A549 (cell line): ENCODE results near the gene TRIM26. TPM values are rescaled to one million over a fixed set of nuclear protein-coding genes. Genes with fewer than 3 reads are reported as not detected.

ENCODE experiments used
- ATAC-seq, 2 experiments: fragments of 200-7000 bp in 1 of 2; fragments of >200 bp in 1 of 2; cut with Nextera tagmentation in 1 of 2; cut with Tn5 transposase in 1 of 2; 3 replicates each; pipeline versions ENCODE4 v1.8.0 to v1.9.1; 2018 to 2020; ENCODE audit warnings: mild to moderate bottlenecking in 1 of 2, moderate library complexity in 1 of 2
- CTCF ChIA-PET: fragments of 300-600 bp; sonication (Branson Sonifier 250); formaldehyde crosslinking; extraction: SDS; loops from one replicate; lab custom pipeline; 2021; ENCODE audit warnings: antibody characterized with exemption, inconsistent platforms; lab: Yijun Ruan, JAX
- POLR2A ChIA-PET: fragments of 350-600 bp; formaldehyde crosslinking; extraction: SDS; loops from one replicate; lab custom pipeline; 2021; ENCODE audit warnings: antibody characterized with exemption, inconsistent platforms; lab: Yijun Ruan, JAX
- DNase-seq, 2 experiments: peaks; one replicate each; pipeline versions ENCODE4 v3.0.0 to v3.0.0-alpha.2; 2011 to 2016; ENCODE audit warnings: low read depth in 1 of 2, low spot score in 1 of 2
- FAIRE-seq: peaks from 2 replicates; lab custom pipeline; 2011; peaks lifted over from hg19 to GRCh38; lab: Jason Lieb, UNC
- H3K27ac ChIP-seq, 2 experiments: fragments of >200 bp; sonication (Bioruptor Twin); formaldehyde crosslinking; 3 replicates each; pipeline ENCODE4 v1.5.1; 2016 to 2017
- H3K4me1 ChIP-seq: fragments of >200 bp; sonication (Bioruptor Twin); formaldehyde crosslinking; 3 replicates; pipeline ENCODE4 v1.6.1; 2016
- H3K4me2 ChIP-seq: fragments of >200 bp; sonication (Bioruptor Twin); formaldehyde crosslinking; 3 replicates; pipeline ENCODE4 v1.6.1; 2016
- H3K4me3 ChIP-seq: fragments of >200 bp; sonication (Bioruptor Twin); formaldehyde crosslinking; 3 replicates; pipeline ENCODE4 v1.5.1; 2016
- H3K9me3 ChIP-seq: fragments of >200 bp; sonication (Bioruptor Twin); formaldehyde crosslinking; 3 replicates; pipeline ENCODE4 v1.6.1; 2016
- JUNB ChIP-seq: fragments of >200 bp; sonication (Bioruptor Twin); formaldehyde crosslinking; IDR thresholded peaks from 2 replicates; pipeline ENCODE4 v1.6.1; 2016
- NFE2L2 ChIP-seq: fragments of 150-350 bp; conservative IDR thresholded peaks from 2 replicates; pipeline ENCODE4 v1.6.1; 2014; ENCODE audit warnings: low read length
- WGBS: methylation state at CpG from one replicate; pipeline ENCODE4 v1.1.6; 2017; ENCODE audit errors: missing lambda C conversion rate; 5-methylcytosine and 5-hydroxymethylcytosine counted together
- polyA plus RNA-seq, 4 experiments: library from polyadenylated mRNA; depleted of rRNA in 3 of 4; stranded (reverse); fragments of >200 nt; fragmentation: RNase III in 1 of 4; extraction: RNeasy Plus Mini Kit Qiagen cat#74134 plus additional on column Dnase treatment in 1 of 4; gene quantifications; 2 replicates in 3 of 4; 3 replicates in 1 of 4; pipeline ENCODE4 v1.2.3, GENCODE V29; 2011 to 2017
- TF ChIP-seq, protein P1 (sequence below): fragments of 250-450 bp; sonication (Bioruptor Pico); IDR thresholded peaks from 2 replicates; pipeline ENCODE4 v1.5.0; 2021; ENCODE audit warnings: mild to moderate bottlenecking, moderate library complexity, borderline replicate concordance

The TRIM26 gene
- polyA plus RNA-seq, 2 of the 4 experiments (the other 2 are of a cell fraction) = 30.4 TPM

DNA sequence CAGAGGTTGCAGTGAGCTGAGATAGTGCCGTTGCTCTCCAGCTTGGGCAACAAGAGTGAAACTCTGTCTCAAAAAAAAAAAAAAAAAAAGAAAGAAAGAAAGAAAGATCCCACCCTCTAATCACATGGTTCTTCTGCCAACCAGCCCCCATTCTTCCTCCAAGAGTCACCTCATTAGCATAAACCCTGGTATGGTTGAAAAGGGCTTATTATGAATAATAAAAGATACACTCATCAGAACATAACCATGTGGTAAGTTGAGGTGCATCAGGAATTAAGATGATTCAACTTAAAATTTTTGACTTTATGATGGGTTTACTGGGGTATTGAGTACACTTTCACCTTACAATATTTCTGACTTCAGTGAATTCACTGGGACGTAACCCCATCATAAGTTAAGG is 78.1 kb downstream of the TRIM26 start:
- CTCF ChIA-PET = interaction anchor here (1.6 to 17.3 kb wide), 2 partner anchors 23 to 26 kb away, joined by 4 to 353 read pairs; partner anchors contain the start of gene TRIM31
- WGBS = 44% methylated on average over 2 of the region's 2 CpGs
- TF ChIP-seq NFE2L2 = no peak
- no peak for TF ChIP-seq JUNB
- TF ChIP-seq, protein P1, sequence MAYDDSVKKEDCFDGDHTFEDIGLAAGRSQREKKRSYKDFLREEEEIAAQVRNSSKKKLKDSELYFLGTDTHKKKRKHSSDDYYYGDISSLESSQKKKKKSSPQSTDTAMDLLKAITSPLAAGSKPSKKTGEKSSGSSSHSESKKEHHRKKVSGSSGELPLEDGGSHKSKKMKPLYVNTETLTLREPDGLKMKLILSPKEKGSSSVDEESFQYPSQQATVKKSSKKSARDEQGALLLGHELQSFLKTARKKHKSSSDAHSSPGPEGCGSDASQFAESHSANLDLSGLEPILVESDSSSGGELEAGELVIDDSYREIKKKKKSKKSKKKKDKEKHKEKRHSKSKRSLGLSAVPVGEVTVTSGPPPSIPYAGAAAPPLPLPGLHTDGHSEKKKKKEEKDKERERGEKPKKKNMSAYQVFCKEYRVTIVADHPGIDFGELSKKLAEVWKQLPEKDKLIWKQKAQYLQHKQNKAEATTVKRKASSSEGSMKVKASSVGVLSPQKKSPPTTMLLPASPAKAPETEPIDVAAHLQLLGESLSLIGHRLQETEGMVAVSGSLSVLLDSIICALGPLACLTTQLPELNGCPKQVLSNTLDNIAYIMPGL (CRISPR knock-in tag) = no peak
- no peaks in the 10 kb centered on the region for H3K9me3 ChIP-seq
- H3K4me3 ChIP-seq = no peak overlapping the region
- ATAC-seq (no peak), FAIRE-seq (no peak), DNase-seq (no peak)
- H3K4me2 ChIP-seq = no peak overlapping the region
- H3K4me1 ChIP-seq = peaks cover 14% of the 10 kb centered on the region
- POLR2A ChIA-PET = no interaction called here
- H3K27ac ChIP-seq = no peak overlapping the region

Other genes with a start within 250 kb of the TRIM26 start
- 34.6 and 35.3 TPM in 2 replicates for gene POLR1H, start 152.1 kb downstream of the TRIM26 start, polyA plus RNA-seq (2011; rRNA removed)
- gene POLR1H, start 152.1 kb downstream of the TRIM26 start, polyA plus RNA-seq (2017; fragmentation: RNase III; extraction: RNeasy Plus Mini Kit Qiagen cat#74134 plus additional on column Dnase treatment) = 24.8 to 26.1 TPM (median 25.5 TPM) in 3 replicates
- gene PPP1R11, start 146.2 kb downstream of the TRIM26 start, polyA plus RNA-seq (2011; rRNA removed) = 61.6 and 78.6 TPM in 2 replicates
- 33.8 to 36.3 TPM (median 34.3 TPM) in 3 replicates for gene PPP1R11, start 146.2 kb downstream of the TRIM26 start, polyA plus RNA-seq (2017; fragmentation: RNase III; extraction: RNeasy Plus Mini Kit Qiagen cat#74134 plus additional on column Dnase treatment)
- gene RNF39, start 137.6 kb downstream of the TRIM26 start, polyA plus RNA-seq (2011; rRNA removed) = 0.05 TPM in 1 of 2 replicates, not detected in the other
- gene RNF39, start 137.6 kb downstream of the TRIM26 start, polyA plus RNA-seq (2017; fragmentation: RNase III; extraction: RNeasy Plus Mini Kit Qiagen cat#74134 plus additional on column Dnase treatment) = 0.07 TPM in 1 of 3 replicates, not detected in the others
- 2.9 and 4.0 TPM in 2 replicates for gene TRIM31, start 100.3 kb downstream of the TRIM26 start, polyA plus RNA-seq (2011; rRNA removed)
- 3.1 to 3.3 TPM (median 3.2 TPM) in 3 replicates for gene TRIM31, start 100.3 kb downstream of the TRIM26 start, polyA plus RNA-seq (2017; fragmentation: RNase III; extraction: RNeasy Plus Mini Kit Qiagen cat#74134 plus additional on column Dnase treatment)
- 0.05 and 0.07 TPM in 2 replicates for gene TRIM40, start 77.3 kb downstream of the TRIM26 start, polyA plus RNA-seq (2011; rRNA removed)
- 0.05 TPM in 1 of 3 replicates, not detected in the others for gene TRIM40, start 77.3 kb downstream of the TRIM26 start, polyA plus RNA-seq (2017; fragmentation: RNase III; extraction: RNeasy Plus Mini Kit Qiagen cat#74134 plus additional on column Dnase treatment)
- gene TRIM10, start 52.2 kb downstream of the TRIM26 start, polyA plus RNA-seq (2011; rRNA removed) = 0.09 and 0.12 TPM in 2 replicates
- 0.03 TPM in 2 of 3 replicates, not detected in the other for gene TRIM10, start 52.2 kb downstream of the TRIM26 start, polyA plus RNA-seq (2017; fragmentation: RNase III; extraction: RNeasy Plus Mini Kit Qiagen cat#74134 plus additional on column Dnase treatment)
- 0.08 and 0.37 TPM in 2 replicates for gene TRIM15, start 49.9 kb downstream of the TRIM26 start, polyA plus RNA-seq (2011; rRNA removed)
- 0.04 to 0.09 TPM (median 0.08 TPM) in 3 replicates for gene TRIM15, start 49.9 kb downstream of the TRIM26 start, polyA plus RNA-seq (2017; fragmentation: RNase III; extraction: RNeasy Plus Mini Kit Qiagen cat#74134 plus additional on column Dnase treatment)
- 5.3 and 7.1 TPM in 2 replicates for gene TRIM39, start 113.5 kb upstream of the TRIM26 start, polyA plus RNA-seq (2011; rRNA removed)
- gene TRIM39, start 113.5 kb upstream of the TRIM26 start, polyA plus RNA-seq (2017; fragmentation: RNase III; extraction: RNeasy Plus Mini Kit Qiagen cat#74134 plus additional on column Dnase treatment) = 7.1 to 9.1 TPM (median 8.1 TPM) in 3 replicates
- 33.6 and 37.4 TPM in 2 replicates for gene RPP21, start 131.8 kb upstream of the TRIM26 start, polyA plus RNA-seq (2011; rRNA removed)
- gene RPP21, start 131.8 kb upstream of the TRIM26 start, polyA plus RNA-seq (2017; fragmentation: RNase III; extraction: RNeasy Plus Mini Kit Qiagen cat#74134 plus additional on column Dnase treatment) = 54.8 to 59.5 TPM (median 58.4 TPM) in 3 replicates